Vagina (tissue), 2 donors: ENCODE data around the gene UCP3.

Source experiments
- CTCF ChIP-seq, 3 experiments: fragments of 450-650 bp in 2 of 3; fragments of 200-600 bp in 1 of 3; sonication (generic) in 1 of 3; IDR thresholded peaks; one replicate each; pipeline ENCODE4 v1.5.1; 2017 to 2019; ENCODE audit warnings: antibody characterized with exemption in 3 of 3, mild to moderate bottlenecking in 2 of 3, moderate library complexity in 2 of 3
- POLR2A ChIP-seq, 2 donors: fragments of 450-650 bp; IDR thresholded peaks; one replicate each; pipeline ENCODE4 v1.6.1; 2017; ENCODE audit warnings: antibody characterized with exemption in 2 of 2, mild to moderate bottlenecking in 2 of 2, moderate library complexity in 2 of 2

DNA sequence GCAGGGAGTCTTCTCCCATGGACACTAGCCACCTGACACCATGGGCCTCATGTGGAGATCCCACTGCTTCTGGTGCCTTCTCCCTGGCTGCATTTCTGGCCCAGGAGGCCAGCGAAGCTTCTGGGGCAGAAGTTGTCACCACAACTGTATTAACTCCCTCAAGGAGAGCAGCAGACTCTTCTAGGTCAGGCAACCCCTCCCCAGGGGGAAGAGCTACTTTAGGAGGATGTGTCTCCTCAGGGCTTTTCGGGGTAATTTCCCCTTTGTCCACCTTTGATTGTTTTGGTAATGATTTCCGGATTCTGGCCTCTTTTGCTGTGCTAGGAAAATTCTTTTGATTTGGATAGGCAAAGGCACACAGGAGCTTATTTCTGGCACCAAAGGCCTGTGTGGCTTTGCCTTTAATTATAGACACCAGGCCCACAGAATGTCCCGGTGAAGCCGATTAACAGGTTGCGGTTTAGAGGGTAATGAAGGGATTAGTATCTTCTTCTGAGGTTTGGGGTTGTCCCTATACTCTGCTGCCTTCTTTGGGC is 17.3 kb downstream of the UCP3 start:
- no peak for TF ChIP-seq POLR2A (IDR thresholded peaks at IDR 0.05)
- no peak for TF ChIP-seq CTCF (IDR thresholded peaks at IDR 0.05)
